ENCODE data around the gene NCAPD3.

DNA sequence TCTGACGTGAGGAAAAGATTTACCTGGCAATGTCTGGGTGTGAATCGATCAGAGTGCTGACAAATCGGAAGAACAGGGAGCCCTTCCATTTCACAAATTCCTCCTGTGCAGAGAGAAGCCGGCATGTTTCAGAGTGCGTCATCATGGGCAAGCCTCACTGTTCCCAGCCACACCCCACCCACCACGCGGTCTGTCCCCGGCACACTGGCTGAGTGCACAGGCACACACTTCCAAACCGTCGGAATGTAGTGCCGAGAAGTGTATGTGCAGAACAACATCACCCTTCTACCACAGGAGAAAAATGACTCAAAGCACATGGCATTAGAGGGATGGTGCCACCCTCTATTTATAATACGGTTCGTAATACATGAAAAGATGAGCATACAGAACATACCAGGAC is 47.5 kb downstream of the NCAPD3 start:
- TF ChIP-seq CTCF (IDR thresholded peaks at IDR 0.05), result no peak
- no peak for TF ChIP-seq POLR2A (IDR thresholded peaks at IDR 0.05)

Measured in adrenal gland (tissue), 5 donors.